SK-N-SH treated with all-trans-retinoic acid at 6 μM for 48 hours (cell line): ENCODE results near the gene CNTN4.

Experiments
- ARNTL ChIP-seq: fragments of 450-650 bp; formaldehyde crosslinking; IDR thresholded peaks from 2 replicates; pipeline ENCODE4 v1.5.0; 2020; ENCODE audit warnings: low read depth, mild to moderate bottlenecking, moderate library complexity, borderline replicate concordance
- ESRRG ChIP-seq: fragments of 250-450 bp; sonication (Bioruptor Pico); IDR thresholded peaks from 2 replicates; pipeline ENCODE4 v1.6.1; 2021; ENCODE audit warnings: mild to moderate bottlenecking
- OSR1 ChIP-seq: fragments of 250-450 bp; sonication (Bioruptor Pico); IDR thresholded peaks from 2 replicates; pipeline ENCODE4 v1.8.0; 2022; ENCODE audit warnings: moderate library complexity, mild to moderate bottlenecking, inconsistent platforms
- RARB ChIP-seq: fragments of 250-450 bp; sonication (Bioruptor Pico); IDR thresholded peaks from 2 replicates; pipeline ENCODE4 v1.8.0; 2021; ENCODE audit warnings: mild to moderate bottlenecking, moderate library complexity
- SNAI2 ChIP-seq: fragments of 250-450 bp; sonication (Bioruptor Pico); IDR thresholded peaks from 2 replicates; pipeline ENCODE4 v1.5.0; 2020; ENCODE audit warnings: mild to moderate bottlenecking, moderate library complexity
- TOX ChIP-seq: fragments of 250-450 bp; sonication (Bioruptor Pico); IDR thresholded peaks from 2 replicates; pipeline ENCODE4 v1.8.0; 2021; ENCODE audit warnings: mild to moderate bottlenecking, moderate library complexity, borderline replicate concordance
- ZC3H10 ChIP-seq: fragments of 250-450 bp; sonication (Bioruptor Pico); IDR thresholded peaks from 2 replicates; pipeline ENCODE4 v1.5.1; 2021; ENCODE audit warnings: mild to moderate bottlenecking, moderate library complexity
- ZFP3 ChIP-seq: fragments of 250-450 bp; sonication (Bioruptor Pico); IDR thresholded peaks from 2 replicates; pipeline ENCODE4 v1.5.0; 2020; ENCODE audit warnings: mild to moderate bottlenecking, moderate library complexity
- TF ChIP-seq, protein P1 (sequence below): fragments of 250-450 bp; sonication (Bioruptor Pico); IDR thresholded peaks from 2 replicates; pipeline ENCODE4 v1.8.0; 2020; ENCODE audit warnings: mild to moderate bottlenecking, moderate library complexity, borderline replicate concordance
- TF ChIP-seq, protein P2 (sequence below): fragments of 250-450 bp; sonication (Bioruptor Pico); IDR thresholded peaks from 2 replicates; pipeline ENCODE4 v1.5.1; 2021; ENCODE audit warnings: mild to moderate bottlenecking, moderate library complexity
- TF ChIP-seq, protein P3 (sequence below): fragments of 250-450 bp; sonication (Bioruptor Pico); IDR thresholded peaks from 2 replicates; pipeline ENCODE4 v1.8.0; 2021; ENCODE audit warnings: low read depth, mild to moderate bottlenecking, moderate library complexity, borderline replicate concordance

DNA sequence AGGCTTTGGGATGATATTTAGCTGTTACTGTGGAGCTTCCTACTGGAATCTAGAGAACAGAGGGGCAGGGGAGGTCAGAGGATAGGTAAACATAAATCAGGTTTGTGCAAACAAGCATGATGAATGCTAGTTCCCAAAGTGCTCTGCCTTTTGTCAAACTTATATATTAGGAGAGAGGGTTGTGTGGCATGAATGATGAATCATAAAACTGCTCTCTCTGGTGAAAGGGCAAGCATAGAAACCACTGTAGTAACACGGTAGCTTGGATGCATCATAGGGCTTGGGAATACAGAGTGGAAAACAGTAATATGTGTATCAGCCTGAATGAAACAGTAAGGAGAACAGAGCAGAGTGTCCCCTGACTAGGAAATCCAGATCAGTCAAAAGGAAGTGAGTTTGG, 524.8 kb downstream of the CNTN4 start:
- no peak for TF ChIP-seq ESRRG (CRISPR knock-in tag)
- TF ChIP-seq, protein P1, sequence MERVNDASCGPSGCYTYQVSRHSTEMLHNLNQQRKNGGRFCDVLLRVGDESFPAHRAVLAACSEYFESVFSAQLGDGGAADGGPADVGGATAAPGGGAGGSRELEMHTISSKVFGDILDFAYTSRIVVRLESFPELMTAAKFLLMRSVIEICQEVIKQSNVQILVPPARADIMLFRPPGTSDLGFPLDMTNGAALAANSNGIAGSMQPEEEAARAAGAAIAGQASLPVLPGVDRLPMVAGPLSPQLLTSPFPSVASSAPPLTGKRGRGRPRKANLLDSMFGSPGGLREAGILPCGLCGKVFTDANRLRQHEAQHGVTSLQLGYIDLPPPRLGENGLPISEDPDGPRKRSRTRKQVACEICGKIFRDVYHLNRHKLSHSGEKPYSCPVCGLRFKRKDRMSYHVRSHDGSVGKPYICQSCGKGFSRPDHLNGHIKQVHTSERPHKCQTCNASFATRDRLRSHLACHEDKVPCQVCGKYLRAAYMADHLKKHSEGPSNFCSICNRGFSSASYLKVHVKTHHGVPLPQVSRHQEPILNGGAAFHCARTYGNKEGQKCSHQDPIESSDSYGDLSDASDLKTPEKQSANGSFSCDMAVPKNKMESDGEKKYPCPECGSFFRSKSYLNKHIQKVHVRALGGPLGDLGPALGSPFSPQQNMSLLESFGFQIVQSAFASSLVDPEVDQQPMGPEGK = no peak
- no peak for TF ChIP-seq ZC3H10 (CRISPR knock-in tag)
- TF ChIP-seq ARNTL = no peak
- no peak for TF ChIP-seq RARB (CRISPR knock-in tag)
- TF ChIP-seq ZFP3 (CRISPR knock-in tag) = no peak
- TF ChIP-seq, protein P2, sequence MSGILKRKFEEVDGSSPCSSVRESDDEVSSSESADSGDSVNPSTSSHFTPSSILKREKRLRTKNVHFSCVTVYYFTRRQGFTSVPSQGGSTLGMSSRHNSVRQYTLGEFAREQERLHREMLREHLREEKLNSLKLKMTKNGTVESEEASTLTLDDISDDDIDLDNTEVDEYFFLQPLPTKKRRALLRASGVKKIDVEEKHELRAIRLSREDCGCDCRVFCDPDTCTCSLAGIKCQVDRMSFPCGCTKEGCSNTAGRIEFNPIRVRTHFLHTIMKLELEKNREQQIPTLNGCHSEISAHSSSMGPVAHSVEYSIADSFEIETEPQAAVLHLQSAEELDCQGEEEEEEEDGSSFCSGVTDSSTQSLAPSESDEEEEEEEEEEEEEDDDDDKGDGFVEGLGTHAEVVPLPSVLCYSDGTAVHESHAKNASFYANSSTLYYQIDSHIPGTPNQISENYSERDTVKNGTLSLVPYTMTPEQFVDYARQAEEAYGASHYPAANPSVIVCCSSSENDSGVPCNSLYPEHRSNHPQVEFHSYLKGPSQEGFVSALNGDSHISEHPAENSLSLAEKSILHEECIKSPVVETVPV (CRISPR knock-in tag) = no peak
- TF ChIP-seq, protein P3, sequence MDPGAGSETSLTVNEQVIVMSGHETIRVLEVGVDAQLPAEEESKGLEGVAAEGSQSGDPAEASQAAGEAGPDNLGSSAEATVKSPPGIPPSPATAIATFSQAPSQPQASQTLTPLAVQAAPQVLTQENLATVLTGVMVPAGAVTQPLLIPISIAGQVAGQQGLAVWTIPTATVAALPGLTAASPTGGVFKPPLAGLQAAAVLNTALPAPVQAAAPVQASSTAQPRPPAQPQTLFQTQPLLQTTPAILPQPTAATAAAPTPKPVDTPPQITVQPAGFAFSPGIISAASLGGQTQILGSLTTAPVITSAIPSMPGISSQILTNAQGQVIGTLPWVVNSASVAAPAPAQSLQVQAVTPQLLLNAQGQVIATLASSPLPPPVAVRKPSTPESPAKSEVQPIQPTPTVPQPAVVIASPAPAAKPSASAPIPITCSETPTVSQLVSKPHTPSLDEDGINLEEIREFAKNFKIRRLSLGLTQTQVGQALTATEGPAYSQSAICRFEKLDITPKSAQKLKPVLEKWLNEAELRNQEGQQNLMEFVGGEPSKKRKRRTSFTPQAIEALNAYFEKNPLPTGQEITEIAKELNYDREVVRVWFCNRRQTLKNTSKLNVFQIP (CRISPR knock-in tag) = no peak
- TF ChIP-seq TOX (CRISPR knock-in tag) = no peak
- TF ChIP-seq OSR1 = no peak
- TF ChIP-seq SNAI2 = no peak
